Gastrocnemius medialis (tissue), 4 donors: Measurements from ENCODE around the gene KDM4B.

Experiments used
- POLR2A ChIP-seq, 2 donors: fragments of 450-650 bp; IDR thresholded peaks; one replicate each; pipeline ENCODE4 v1.6.1; 2017; ENCODE audit warnings: antibody characterized with exemption in 2 of 2, mild to moderate bottlenecking in 2 of 2, moderate library complexity in 2 of 2
- TF ChIP-seq, protein P1 (sequence below), 5 experiments: fragments of 450-650 bp in 3 of 5; fragments of 200-600 bp in 2 of 5; sonication (generic) in 2 of 5; IDR thresholded peaks in 4 of 5; conservative IDR thresholded peaks in 1 of 5; 1 replicate in 4 of 5; 2 replicates in 1 of 5; pipeline ENCODE4 v1.5.1; 2016 to 2019; ENCODE audit warnings: antibody characterized with exemption in 5 of 5, mild to moderate bottlenecking in 3 of 5, moderate library complexity in 3 of 5

DNA sequence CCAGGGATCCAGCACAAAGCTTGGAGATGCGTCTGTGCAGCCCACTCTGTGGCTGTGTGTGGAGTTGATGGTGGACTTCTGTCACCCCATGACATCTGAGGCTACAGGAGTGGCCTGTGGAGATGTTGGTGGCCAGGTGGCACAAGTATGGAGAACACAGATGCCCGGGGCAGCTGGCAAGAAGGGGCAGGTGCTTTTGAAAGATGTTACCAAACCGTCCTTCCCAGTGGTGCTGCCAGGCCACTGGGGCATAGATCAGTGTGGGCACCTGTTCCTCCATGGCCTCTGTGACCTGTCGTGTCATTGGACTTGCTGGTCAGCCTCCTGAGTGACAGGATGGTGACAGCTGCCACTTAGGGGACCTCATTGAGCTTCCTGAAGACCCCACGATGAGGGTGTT is 36.2 kb downstream of the KDM4B start:
- TF ChIP-seq, protein P1, sequence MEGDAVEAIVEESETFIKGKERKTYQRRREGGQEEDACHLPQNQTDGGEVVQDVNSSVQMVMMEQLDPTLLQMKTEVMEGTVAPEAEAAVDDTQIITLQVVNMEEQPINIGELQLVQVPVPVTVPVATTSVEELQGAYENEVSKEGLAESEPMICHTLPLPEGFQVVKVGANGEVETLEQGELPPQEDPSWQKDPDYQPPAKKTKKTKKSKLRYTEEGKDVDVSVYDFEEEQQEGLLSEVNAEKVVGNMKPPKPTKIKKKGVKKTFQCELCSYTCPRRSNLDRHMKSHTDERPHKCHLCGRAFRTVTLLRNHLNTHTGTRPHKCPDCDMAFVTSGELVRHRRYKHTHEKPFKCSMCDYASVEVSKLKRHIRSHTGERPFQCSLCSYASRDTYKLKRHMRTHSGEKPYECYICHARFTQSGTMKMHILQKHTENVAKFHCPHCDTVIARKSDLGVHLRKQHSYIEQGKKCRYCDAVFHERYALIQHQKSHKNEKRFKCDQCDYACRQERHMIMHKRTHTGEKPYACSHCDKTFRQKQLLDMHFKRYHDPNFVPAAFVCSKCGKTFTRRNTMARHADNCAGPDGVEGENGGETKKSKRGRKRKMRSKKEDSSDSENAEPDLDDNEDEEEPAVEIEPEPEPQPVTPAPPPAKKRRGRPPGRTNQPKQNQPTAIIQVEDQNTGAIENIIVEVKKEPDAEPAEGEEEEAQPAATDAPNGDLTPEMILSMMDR (IDR thresholded peaks at IDR 0.05 in 4 of 5, conservative IDR thresholded peaks at IDR 0.05 in 1 of 5): no peak
- no peak for TF ChIP-seq POLR2A (IDR thresholded peaks at IDR 0.05)
